CD14-positive monocyte (primary cell): ENCODE measurements around the gene HECW1. TPM values are rescaled to one million over a fixed set of nuclear protein-coding genes. Genes with fewer than 3 reads are reported as not detected.

Experiments used
- DNase-seq, 3 donors: peaks; one replicate each; pipeline ENCODE4 v3.0.0-alpha.2; 2011 to 2022
- H2AFZ ChIP-seq: 2 replicates; pipeline ENCODE4 v1.6.0; 2012; ENCODE audit warnings: mild to moderate bottlenecking, low read depth, low read length, inconsistent platforms; ENCODE audit not compliant: insufficient read depth, poor library complexity, severe bottlenecking
- H3K27ac ChIP-seq, 2 donors: 1 replicate in 1 of 2; 2 replicates in 1 of 2; pipeline ENCODE4 v1.5.1; 2012 to 2013; ENCODE audit warnings: low read length in 2 of 2, control low read depth in 1 of 2, inconsistent platforms in 1 of 2, low read depth in 1 of 2, mild to moderate bottlenecking in 1 of 2
- H3K27me3 ChIP-seq, 2 donors: one replicate each; pipeline versions ENCODE4 v1.6.0 to v1.6.1; 2011 to 2013; ENCODE audit warnings: low read length in 2 of 2; ENCODE audit not compliant: control insufficient read depth in 2 of 2, insufficient read depth in 2 of 2
- H3K36me3 ChIP-seq, 2 donors: replicated peaks in 1 of 2; 1 replicate in 1 of 2; 2 replicates in 1 of 2; pipeline versions ENCODE4 v1.5.1 to v1.6.1; 2012 to 2013; ENCODE audit warnings: low read length in 2 of 2, control low read depth in 1 of 2, inconsistent platforms in 1 of 2, mild to moderate bottlenecking in 1 of 2; ENCODE audit not compliant: insufficient read depth in 2 of 2, control insufficient read depth in 1 of 2
- H3K4me1 ChIP-seq, 2 donors: 1 replicate in 1 of 2; 2 replicates in 1 of 2; pipeline versions ENCODE4 v1.5.1 to v1.6.1; 2012 to 2013; ENCODE audit warnings: low read length in 2 of 2, control low read depth in 1 of 2, inconsistent platforms in 1 of 2, mild to moderate bottlenecking in 1 of 2, moderate library complexity in 1 of 2; ENCODE audit not compliant: insufficient read depth in 2 of 2, control insufficient read depth in 1 of 2
- H3K4me2 ChIP-seq: replicated peaks from 2 replicates; pipeline ENCODE3; 2012; ENCODE audit warnings: low read length, moderate library complexity, mild to moderate bottlenecking; ENCODE audit not compliant: poor library complexity, severe bottlenecking; ENCODE audit errors: extremely low read depth
- H3K4me3 ChIP-seq, 3 experiments: fragments of 200-600 bp in 1 of 3; sonication (generic) in 1 of 3; replicated peaks in 1 of 3; 1 replicate in 2 of 3; 2 replicates in 1 of 3; pipeline ENCODE4 v1.5.1; 2011 to 2013; ENCODE audit warnings: low read length in 3 of 3, mild to moderate bottlenecking in 3 of 3, control low read depth in 2 of 3, low read depth in 2 of 3, inconsistent platforms in 1 of 3, moderate library complexity in 1 of 3
- H3K79me2 ChIP-seq: 2 replicates; pipeline ENCODE4 v1.6.0; 2012; ENCODE audit warnings: mild to moderate bottlenecking, control low read depth, inconsistent platforms, low read length, moderate library complexity; ENCODE audit not compliant: insufficient read depth
- H3K9ac ChIP-seq: 2 replicates; pipeline ENCODE4 v1.6.0; 2017; ENCODE audit warnings: low read length, mild to moderate bottlenecking; ENCODE audit not compliant: insufficient read depth, poor library complexity, severe bottlenecking
- H3K9me3 ChIP-seq, 2 donors: replicated peaks in 1 of 2; 1 replicate in 1 of 2; 2 replicates in 1 of 2; pipeline versions ENCODE4 v1.5.1 to v1.6.1; 2012 to 2013; ENCODE audit warnings: low read length in 2 of 2, control low read depth in 1 of 2; ENCODE audit not compliant: control insufficient read depth in 1 of 2, insufficient read depth in 1 of 2
- H4K20me1 ChIP-seq: 2 replicates; pipeline ENCODE4 v1.6.0; 2012; ENCODE audit warnings: mild to moderate bottlenecking, low read length, control low read depth, moderate library complexity; ENCODE audit not compliant: insufficient read depth
- H3K27ac Mint-ChIP-seq, 7 donors: one replicate each; pipeline ENCODE4 v1.8.0; 2020; ENCODE audit warnings: mild to moderate bottlenecking in 7 of 7, mixed read lengths in 7 of 7, moderate library complexity in 6 of 7, inconsistent platforms in 2 of 7
- H3K27me3 Mint-ChIP-seq, 3 donors: one replicate each; pipeline ENCODE4 v1.8.0; 2021 to 2022; ENCODE audit warnings: low read depth in 3 of 3, mild to moderate bottlenecking in 3 of 3, mixed read lengths in 3 of 3, moderate library complexity in 3 of 3, inconsistent platforms in 1 of 3
- H3K36me3 Mint-ChIP-seq, 2 donors: one replicate each; pipeline ENCODE4 v1.8.0; 2020; ENCODE audit warnings: mixed read lengths in 2 of 2, inconsistent platforms in 1 of 2, mild to moderate bottlenecking in 1 of 2
- H3K4me1 Mint-ChIP-seq: one replicate; pipeline ENCODE4 v1.8.0; 2020; ENCODE audit warnings: mild to moderate bottlenecking, mixed read lengths
- H3K4me3 Mint-ChIP-seq, 2 donors: one replicate each; pipeline ENCODE4 v1.8.0; 2020; ENCODE audit warnings: mild to moderate bottlenecking in 2 of 2, mixed read lengths in 2 of 2, moderate library complexity in 1 of 2
- H3K9me3 Mint-ChIP-seq, 7 donors: one replicate each; pipeline ENCODE4 v1.8.0; 2020 to 2022; ENCODE audit warnings: mixed read lengths in 7 of 7, mild to moderate bottlenecking in 6 of 7, moderate library complexity in 6 of 7, inconsistent platforms in 2 of 7
- CTCF ChIP-seq: fragments of 200-600 bp; IDR thresholded peaks from one replicate; pipeline ENCODE4 v1.8.0; 2022; ENCODE audit warnings: antibody characterized with exemption, mild to moderate bottlenecking
- WGBS: methylation state at CpG from one replicate; pipeline ENCODE4 v1.1.5; 2013; ENCODE audit warnings: missing lambda C conversion rate; ENCODE audit not compliant: insufficient coverage; 5-methylcytosine and 5-hydroxymethylcytosine counted together
- intact Hi-C, 2 donors: fragments of 100-400 bp; cut with micrococcal nuclease; formaldehyde crosslinking; loops; one replicate each; pipeline versions ENCODE4 v1.15.0 to v1.15.1; 2023
- polyA plus RNA-seq, 3 donors: library from polyadenylated mRNA; depleted of rRNA in 1 of 3; unstranded in 2 of 3; stranded (reverse) in 1 of 3; fragments of 300-500 nt in 2 of 3; fragments of >200 nt in 1 of 3; fragmentation: Illumina TruSeq in 2 of 3; gene quantifications; 1 replicate in 2 of 3; 2 replicates in 1 of 3; pipeline ENCODE4 v1.2.3, GENCODE V29; 2012 to 2021

HECW1 gene
- polyA plus RNA-seq, 3 donors = not detected

GRCh38 chr7:43260980-43261878, 148.8 kb downstream of the HECW1 start:
- peak; percentile 92 for TF ChIP-seq CTCF
- 41% methylated on average over 5 of the region's 8 CpGs for WGBS
- Histone ChIP-seq H3K79me2 (no peaks in the 10 kb centered on the region), H3K4me2 (no peak overlapping the region), H2AFZ (no peak overlapping the region), H3K9me3 (no peaks in the 10 kb centered on the region), H3K36me3 (no peaks in the 10 kb centered on the region), H3K4me1 (no peaks in the 10 kb centered on the region), H3K27me3 (no peaks in the 10 kb centered on the region), H3K4me3 (no peak overlapping the region), H3K27ac (no peak overlapping the region), H3K9ac (no peak overlapping the region), H4K20me1 (no peaks in the 10 kb centered on the region)
- intact Hi-C loops = loop anchor here in 1 of 2 donors (5.0 kb wide), 1 partner anchor 1319 kb away; no protein-coding TSS in a partner anchor
- Mint-ChIP-seq H3K4me1 (no peaks in the 10 kb centered on the region), H3K27me3 (peaks cover 1 to 10% (median 2%) of the 10 kb centered on the region in 3 donors), H3K4me3 (no peak overlapping the region), H3K9me3 (no peaks in the 10 kb centered on the region), H3K36me3 (no peaks in the 10 kb centered on the region), H3K27ac (no peak overlapping the region)
- peak; percentile 33 to 58 (median 46) for DNase-seq

GRCh38 chr7:43265139-43265538, 152.7 kb downstream of the HECW1 start:
- Histone ChIP-seq H3K36me3 (no peaks in the 10 kb centered on the region), H3K4me2 (no peak overlapping the region), H3K79me2 (no peaks in the 10 kb centered on the region), H2AFZ (no peak overlapping the region), H4K20me1 (no peaks in the 10 kb centered on the region), H3K4me1 (no peaks in the 10 kb centered on the region), H3K4me3 (no peak overlapping the region), H3K9me3 (no peaks in the 10 kb centered on the region), H3K9ac (no peak overlapping the region), H3K27me3 (no peaks in the 10 kb centered on the region), H3K27ac (no peak overlapping the region)
- 80% methylated on average over 2 of the region's 3 CpGs for WGBS
- DNase-seq = no peak
- Mint-ChIP-seq H3K36me3 (no peaks in the 10 kb centered on the region), H3K27ac (no peak overlapping the region), H3K9me3 (peaks cover 0 to 1% (median 0%) of the 10 kb centered on the region in 7 donors), H3K4me1 (no peaks in the 10 kb centered on the region), H3K27me3 (peaks cover 1 to 8% (median 4%) of the 10 kb centered on the region in 3 donors), H3K4me3 (no peak overlapping the region)
- intact Hi-C loops = loop anchor here in 1 of 2 donors (5.0 kb wide), 1 partner anchor 323 kb away; no protein-coding TSS in a partner anchor
- no peak for TF ChIP-seq CTCF
